AG09319 (cell line): ENCODE measurements around the gene GPER1.

ENCODE experiments used
- DNase-seq: peaks from one replicate; pipeline ENCODE4 v3.0.0-alpha.2; 2010; ENCODE audit warnings: low read depth; ENCODE audit errors: extremely low read depth
- CTCF ChIP-seq: IDR thresholded peaks from 2 replicates; pipeline ENCODE4 v1.5.1; 2011; ENCODE audit warnings: low read depth, mild to moderate bottlenecking, inconsistent platforms, low read length, moderate library complexity

GPER1 gene

GRCh38 chr7:1121476-1121875 lies 33.6 kb downstream of the GPER1 start:
- DNase-seq: no peak
- TF ChIP-seq CTCF: no peak

- TF ChIP-seq CTCF: no peak
Measured at GRCh38 chr7:1121886-1122831, 34.2 kb downstream of the GPER1 start.

GRCh38 chr7:1122832-1123501 lies 35.1 kb downstream of the GPER1 start:
- TF ChIP-seq CTCF: no peak
- no peak for DNase-seq

More at GRCh38 chr7:1121886-1122831, 34.2 kb downstream of the GPER1 start:
- no peak for DNase-seq

GRCh38 chr7:1123715-1124114 lies 35.8 kb downstream of the GPER1 start:
- peak; percentile 83 for DNase-seq
- peak; percentile 88 for TF ChIP-seq CTCF

- DNase-seq: no peak
- TF ChIP-seq CTCF: no peak
Measured at GRCh38 chr7:1124164-1124563, 36.3 kb downstream of the GPER1 start.

- DNase-seq: no peak
- no peak for TF ChIP-seq CTCF
Measured at GRCh38 chr7:1124816-1125602, 37.1 kb downstream of the GPER1 start.
